Measurements from ENCODE around the gene MORC1.

GRCh38 chr3:108931035-108931434 is 186.9 kb downstream of the MORC1 start:
- TF ChIP-seq CTCF (IDR thresholded peaks at IDR 0.05) (no peak), POLR2A (IDR thresholded peaks at IDR 0.05) (no peak)
